Osteocyte (in vitro differentiated cells): ENCODE measurements around the gene INSM2. TPM values are rescaled to one million over a fixed set of nuclear protein-coding genes. Genes with fewer than 3 reads are reported as not detected.

Source experiments
- DNase-seq: peaks from one replicate; pipeline ENCODE4 v3.0.0; 2021; ENCODE audit warnings: mixed read lengths; ENCODE audit not compliant: unreplicated experiment; ENCODE audit errors: extremely low spot score
- H3K27ac Mint-ChIP-seq: one replicate; pipeline ENCODE4 v1.8.0; 2021; ENCODE audit warnings: mild to moderate bottlenecking, mixed read lengths; ENCODE audit not compliant: unreplicated experiment
- H3K27me3 Mint-ChIP-seq: one replicate; pipeline ENCODE4 v1.8.0; 2021; ENCODE audit warnings: mixed read lengths; ENCODE audit not compliant: unreplicated experiment
- H3K36me3 Mint-ChIP-seq: one replicate; pipeline ENCODE4 v1.8.0; 2021; ENCODE audit warnings: mixed read lengths; ENCODE audit not compliant: unreplicated experiment
- H3K4me1 Mint-ChIP-seq: one replicate; pipeline ENCODE4 v1.8.0; 2021; ENCODE audit warnings: mixed read lengths; ENCODE audit not compliant: unreplicated experiment
- H3K4me3 Mint-ChIP-seq: one replicate; pipeline ENCODE4 v1.8.0; 2021; ENCODE audit warnings: mild to moderate bottlenecking, moderate library complexity, mixed read lengths; ENCODE audit not compliant: unreplicated experiment
- H3K9me3 Mint-ChIP-seq: one replicate; pipeline ENCODE4 v1.8.0; 2021; ENCODE audit warnings: mixed read lengths; ENCODE audit not compliant: unreplicated experiment
- total RNA-seq: library from RNA; stranded (reverse); gene quantifications from 2 replicates; pipeline ENCODE4 v1.2.1, GENCODE V29; 2021
- TF ChIP-seq, protein P1 (sequence below): fragments of 200-600 bp; sonication (generic); IDR thresholded peaks from 2 replicates; pipeline ENCODE4 v1.5.0; 2021; ENCODE audit warnings: antibody characterized with exemption, mild to moderate bottlenecking, moderate library complexity

Gene INSM2
- total RNA-seq, 1 donor from 2014 or later = not detected

DNA sequence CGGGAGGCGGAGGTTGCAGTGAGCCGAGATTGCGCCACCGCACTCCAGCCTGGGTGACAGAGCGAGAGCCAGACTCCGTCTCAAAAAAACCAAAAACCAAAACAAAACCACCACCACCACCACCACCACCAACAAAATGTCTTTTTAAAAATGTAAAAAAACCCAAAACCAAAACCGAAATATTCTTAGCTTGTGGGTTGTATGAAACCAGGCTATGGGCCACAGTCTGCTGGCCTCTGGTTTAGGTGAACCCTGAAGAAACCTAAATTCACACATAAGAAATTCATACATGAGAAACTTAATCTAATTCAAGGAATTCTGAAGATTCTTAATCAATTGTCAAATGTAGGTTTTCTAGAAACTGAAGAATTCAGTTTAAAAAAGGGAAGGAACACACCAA, 37.6 kb downstream of the INSM2 start:
- no peak overlapping the region for H3K27ac Mint-ChIP-seq
- DNase-seq = no peak
- no peaks in the 10 kb centered on the region for H3K4me1 Mint-ChIP-seq
- no peaks in the 10 kb centered on the region for H3K9me3 Mint-ChIP-seq
- H3K27me3 Mint-ChIP-seq = no peaks in the 10 kb centered on the region
- peaks cover 5% of the 10 kb centered on the region for H3K36me3 Mint-ChIP-seq
- TF ChIP-seq, protein P1, sequence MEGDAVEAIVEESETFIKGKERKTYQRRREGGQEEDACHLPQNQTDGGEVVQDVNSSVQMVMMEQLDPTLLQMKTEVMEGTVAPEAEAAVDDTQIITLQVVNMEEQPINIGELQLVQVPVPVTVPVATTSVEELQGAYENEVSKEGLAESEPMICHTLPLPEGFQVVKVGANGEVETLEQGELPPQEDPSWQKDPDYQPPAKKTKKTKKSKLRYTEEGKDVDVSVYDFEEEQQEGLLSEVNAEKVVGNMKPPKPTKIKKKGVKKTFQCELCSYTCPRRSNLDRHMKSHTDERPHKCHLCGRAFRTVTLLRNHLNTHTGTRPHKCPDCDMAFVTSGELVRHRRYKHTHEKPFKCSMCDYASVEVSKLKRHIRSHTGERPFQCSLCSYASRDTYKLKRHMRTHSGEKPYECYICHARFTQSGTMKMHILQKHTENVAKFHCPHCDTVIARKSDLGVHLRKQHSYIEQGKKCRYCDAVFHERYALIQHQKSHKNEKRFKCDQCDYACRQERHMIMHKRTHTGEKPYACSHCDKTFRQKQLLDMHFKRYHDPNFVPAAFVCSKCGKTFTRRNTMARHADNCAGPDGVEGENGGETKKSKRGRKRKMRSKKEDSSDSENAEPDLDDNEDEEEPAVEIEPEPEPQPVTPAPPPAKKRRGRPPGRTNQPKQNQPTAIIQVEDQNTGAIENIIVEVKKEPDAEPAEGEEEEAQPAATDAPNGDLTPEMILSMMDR = no peak
- H3K4me3 Mint-ChIP-seq = no peak overlapping the region

- no peak overlapping the region for H3K27ac Mint-ChIP-seq
- no peaks in the 10 kb centered on the region for H3K9me3 Mint-ChIP-seq
- TF ChIP-seq, protein P1 = no peak
- H3K36me3 Mint-ChIP-seq = peaks cover 5% of the 10 kb centered on the region
- no peaks in the 10 kb centered on the region for H3K27me3 Mint-ChIP-seq
- no peaks in the 10 kb centered on the region for H3K4me1 Mint-ChIP-seq
- DNase-seq = no peak
- no peak overlapping the region for H3K4me3 Mint-ChIP-seq
Observed at GRCh38 chr14:35573911-35574310, 39.9 kb downstream of the INSM2 start.

- Mint-ChIP-seq H3K36me3 (peaks cover 4% of the 10 kb centered on the region), H3K27ac (no peak overlapping the region), H3K9me3 (no peaks in the 10 kb centered on the region), H3K27me3 (no peaks in the 10 kb centered on the region), H3K4me3 (no peak overlapping the region), H3K4me1 (no peaks in the 10 kb centered on the region)
- no peak for DNase-seq
- TF ChIP-seq, protein P1 = no peak
Observed at GRCh38 chr14:35576260-35576659, 42.3 kb downstream of the INSM2 start.

DNA sequence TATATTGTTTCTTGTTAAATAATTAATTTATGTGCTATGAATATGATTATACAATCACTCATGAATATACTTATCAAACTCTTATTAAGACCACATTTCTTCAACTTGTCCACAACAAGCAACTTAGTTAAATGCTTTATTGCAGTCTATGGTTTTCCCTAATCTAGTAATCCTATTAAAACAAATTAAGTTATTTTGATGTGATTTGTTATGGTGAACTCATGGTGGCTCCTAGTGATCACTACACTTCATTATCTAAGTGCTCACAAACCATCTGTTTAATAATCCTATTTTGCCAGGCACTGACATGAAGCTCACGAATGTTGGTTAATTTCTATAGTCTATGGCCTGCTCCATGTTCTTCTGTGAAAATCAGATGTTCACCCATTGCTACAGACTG, 42.9 kb downstream of the INSM2 start:
- H3K4me3 Mint-ChIP-seq = no peak overlapping the region
- H3K9me3 Mint-ChIP-seq = no peaks in the 10 kb centered on the region
- H3K27me3 Mint-ChIP-seq = no peaks in the 10 kb centered on the region
- TF ChIP-seq, protein P1 = no peak
- H3K4me1 Mint-ChIP-seq = no peaks in the 10 kb centered on the region
- DNase-seq = no peak
- no peak overlapping the region for H3K27ac Mint-ChIP-seq
- H3K36me3 Mint-ChIP-seq = peaks cover 4% of the 10 kb centered on the region

DNA sequence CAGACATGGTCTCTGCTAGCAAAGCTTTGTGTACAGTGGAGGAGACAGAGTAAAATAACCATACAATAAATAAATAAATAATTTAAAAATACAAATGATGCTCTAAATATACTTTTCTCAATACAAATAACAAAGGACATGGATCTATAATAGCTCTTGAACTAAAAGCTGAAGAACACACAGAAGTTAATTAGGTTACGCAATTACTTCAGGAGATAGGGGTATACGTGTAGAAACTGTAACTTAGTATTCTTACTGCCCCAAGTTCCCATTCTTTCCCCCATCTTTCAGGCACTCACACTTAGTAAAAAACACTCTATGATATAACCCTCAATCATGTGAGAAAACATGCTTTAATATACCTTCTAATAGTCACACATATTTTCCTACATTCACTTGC, 44.2 kb downstream of the INSM2 start:
- no peaks in the 10 kb centered on the region for H3K27me3 Mint-ChIP-seq
- peaks cover 8% of the 10 kb centered on the region for H3K36me3 Mint-ChIP-seq
- DNase-seq = no peak
- H3K4me1 Mint-ChIP-seq = no peaks in the 10 kb centered on the region
- TF ChIP-seq, protein P1 = no peak
- no peak overlapping the region for H3K27ac Mint-ChIP-seq
- H3K4me3 Mint-ChIP-seq = no peak overlapping the region
- H3K9me3 Mint-ChIP-seq = peaks cover under 1% of the 10 kb centered on the region
